SK-N-SH treated with all-trans-retinoic acid at 6 μM for 48 hours (cell line): ENCODE data around the gene ISOC2.
A peak's percentile ranks its signal among the peaks of the same experiment; 100 is the strongest.

Experiments
- ATAC-seq: fragments of 200-7000 bp; cut with Tn5 transposase; 3 replicates; pipeline ENCODE4 v1.9.1; 2020; ENCODE audit warnings: mild to moderate bottlenecking, moderate library complexity
- ARNTL ChIP-seq: fragments of 450-650 bp; formaldehyde crosslinking; IDR thresholded peaks from 2 replicates; pipeline ENCODE4 v1.5.0; 2020; ENCODE audit warnings: low read depth, mild to moderate bottlenecking, moderate library complexity, borderline replicate concordance
- BACH2 ChIP-seq: fragments of 250-450 bp; sonication (Bioruptor Pico); IDR thresholded peaks from 2 replicates; pipeline ENCODE4 v1.9.0; 2021; ENCODE audit warnings: mild to moderate bottlenecking, borderline replicate concordance
- CREB5 ChIP-seq: fragments of 250-450 bp; sonication (Bioruptor Pico); IDR thresholded peaks from 2 replicates; pipeline ENCODE4 v1.5.1; 2020; ENCODE audit warnings: low read depth, mild to moderate bottlenecking, moderate library complexity
- CSDC2 ChIP-seq: fragments of 250-450 bp; sonication (Bioruptor Pico); IDR thresholded peaks from 2 replicates; pipeline ENCODE4 v1.5.0; 2020; ENCODE audit warnings: mild to moderate bottlenecking, moderate library complexity
- CSRNP3 ChIP-seq: fragments of 250-450 bp; sonication (Bioruptor Pico); IDR thresholded peaks from 2 replicates; pipeline ENCODE4 v1.5.1; 2021; ENCODE audit warnings: mild to moderate bottlenecking, moderate library complexity
- ESRRG ChIP-seq: fragments of 250-450 bp; sonication (Bioruptor Pico); IDR thresholded peaks from 2 replicates; pipeline ENCODE4 v1.6.1; 2021; ENCODE audit warnings: mild to moderate bottlenecking
- GLIS3 ChIP-seq: fragments of 250-450 bp; sonication (Bioruptor Pico); IDR thresholded peaks from 2 replicates; pipeline ENCODE4 v1.5.0; 2020; ENCODE audit warnings: mild to moderate bottlenecking, moderate library complexity
- ISL1 ChIP-seq: fragments of 250-450 bp; sonication (Bioruptor Pico); IDR thresholded peaks from 2 replicates; pipeline ENCODE4 v2.1.2; 2022; ENCODE audit warnings: mild to moderate bottlenecking, moderate library complexity
- PATZ1 ChIP-seq: fragments of 250-450 bp; sonication (Bioruptor Pico); IDR thresholded peaks from 2 replicates; pipeline ENCODE4 v1.8.0; 2020; ENCODE audit warnings: mild to moderate bottlenecking, moderate library complexity, borderline replicate concordance
- POU6F1 ChIP-seq: fragments of 250-450 bp; sonication (Bioruptor Pico); IDR thresholded peaks from 2 replicates; pipeline ENCODE4 v1.8.0; 2021; ENCODE audit warnings: low read depth, mild to moderate bottlenecking, moderate library complexity, borderline replicate concordance
- PPARA ChIP-seq: fragments of 250-450 bp; sonication (Bioruptor Pico); IDR thresholded peaks from 2 replicates; pipeline ENCODE4 v1.5.0; 2020; ENCODE audit warnings: mild to moderate bottlenecking, borderline replicate concordance
- RARB ChIP-seq: fragments of 250-450 bp; sonication (Bioruptor Pico); IDR thresholded peaks from 2 replicates; pipeline ENCODE4 v1.8.0; 2021; ENCODE audit warnings: mild to moderate bottlenecking, moderate library complexity
- SNAI2 ChIP-seq: fragments of 250-450 bp; sonication (Bioruptor Pico); IDR thresholded peaks from 2 replicates; pipeline ENCODE4 v1.5.0; 2020; ENCODE audit warnings: mild to moderate bottlenecking, moderate library complexity
- TCF4 ChIP-seq: fragments of 250-450 bp; sonication (Bioruptor Pico); IDR thresholded peaks from 2 replicates; pipeline ENCODE4 v1.8.0; 2021; ENCODE audit warnings: mild to moderate bottlenecking, moderate library complexity, borderline replicate concordance
- TOX ChIP-seq: fragments of 250-450 bp; sonication (Bioruptor Pico); IDR thresholded peaks from 2 replicates; pipeline ENCODE4 v1.8.0; 2021; ENCODE audit warnings: mild to moderate bottlenecking, moderate library complexity, borderline replicate concordance
- TSHZ2 ChIP-seq: fragments of 250-450 bp; sonication (Bioruptor Pico); IDR thresholded peaks from 2 replicates; pipeline ENCODE4 v1.5.0; 2020; ENCODE audit warnings: mild to moderate bottlenecking, moderate library complexity
- ZC3H10 ChIP-seq: fragments of 250-450 bp; sonication (Bioruptor Pico); IDR thresholded peaks from 2 replicates; pipeline ENCODE4 v1.5.1; 2021; ENCODE audit warnings: mild to moderate bottlenecking, moderate library complexity
- ZFP3 ChIP-seq: fragments of 250-450 bp; sonication (Bioruptor Pico); IDR thresholded peaks from 2 replicates; pipeline ENCODE4 v1.5.0; 2020; ENCODE audit warnings: mild to moderate bottlenecking, moderate library complexity
- ZFP30 ChIP-seq: fragments of 450-650 bp; formaldehyde crosslinking; IDR thresholded peaks from 2 replicates; pipeline ENCODE4 v1.5.0; 2022; ENCODE audit warnings: mild to moderate bottlenecking, moderate library complexity
- ZNF565 ChIP-seq: fragments of 450-650 bp; formaldehyde crosslinking; conservative IDR thresholded peaks from 2 replicates; pipeline ENCODE4 v1.5.0; 2020; ENCODE audit warnings: low read depth, mild to moderate bottlenecking, moderate library complexity
- ZNF70 ChIP-seq: fragments of 450-650 bp; formaldehyde crosslinking; IDR thresholded peaks from 2 replicates; pipeline ENCODE4 v1.5.0; 2020; ENCODE audit warnings: mild to moderate bottlenecking, moderate library complexity
- ZNF8 ChIP-seq: fragments of 450-650 bp; formaldehyde crosslinking; IDR thresholded peaks from 2 replicates; pipeline ENCODE4 v1.5.0; 2020; ENCODE audit warnings: mild to moderate bottlenecking, moderate library complexity

The ISOC2 gene

GRCh38 chr19:55453511-55454260 lies 7.8 kb downstream of the ISOC2 start:
- ATAC-seq: no peak
- TF ChIP-seq ZC3H10 (CRISPR knock-in tag) (no peak), PATZ1 (CRISPR knock-in tag) (no peak), SNAI2 (no peak), ZNF8 (CRISPR knock-in tag) (no peak), TCF4 (CRISPR knock-in tag) (no peak), RARB (CRISPR knock-in tag) (no peak), ARNTL (CRISPR knock-in tag) (no peak), CSRNP3 (no peak), TOX (CRISPR knock-in tag) (no peak), CSDC2 (CRISPR knock-in tag) (no peak), PPARA (CRISPR knock-in tag) (no peak), ZNF70 (CRISPR knock-in tag) (no peak), ZFP30 (no peak), ZNF565 (no peak), POU6F1 (CRISPR knock-in tag) (no peak), BACH2 (CRISPR knock-in tag) (no peak), CREB5 (CRISPR knock-in tag) (no peak), ESRRG (CRISPR knock-in tag) (no peak), ZFP3 (CRISPR knock-in tag) (no peak), GLIS3 (CRISPR knock-in tag) (no peak)

GRCh38 chr19:55452749-55453346 lies 8.6 kb downstream of the ISOC2 start:
- ATAC-seq: peak; percentile 76

More at GRCh38 chr19:55452749-55453346, 8.6 kb downstream of the ISOC2 start:
- TF ChIP-seq ZFP30 (no peak), PATZ1 (CRISPR knock-in tag) (no peak), TOX (CRISPR knock-in tag) (no peak), ZNF8 (CRISPR knock-in tag) (no peak), POU6F1 (CRISPR knock-in tag) (no peak), TSHZ2 (CRISPR knock-in tag) (no peak), CREB5 (CRISPR knock-in tag) (no peak), ZNF70 (CRISPR knock-in tag) (no peak), PPARA (CRISPR knock-in tag) (no peak), ISL1 (CRISPR knock-in tag) (no peak), ARNTL (CRISPR knock-in tag) (no peak), SNAI2 (no peak), ZFP3 (CRISPR knock-in tag) (no peak)
